IPS-20b (cell line): Measurements from ENCODE around the gene TBC1D13.
A peak's percentile ranks its signal among the peaks of the same experiment; 100 is the strongest.

Source experiments
- H3K27ac ChIP-seq: one replicate; pipeline ENCODE4 v1.5.1; 2013; ENCODE audit warnings: low read length
- H3K27me3 ChIP-seq: 2 replicates; pipeline ENCODE4 v1.6.1; 2013; ENCODE audit warnings: mild to moderate bottlenecking, low read length, inconsistent platforms; ENCODE audit not compliant: insufficient read depth
- H3K36me3 ChIP-seq: 2 replicates; pipeline ENCODE4 v1.6.1; 2013; ENCODE audit warnings: low read depth, mild to moderate bottlenecking, inconsistent platforms, low read length, moderate library complexity; ENCODE audit not compliant: insufficient read depth
- H3K4me1 ChIP-seq: 2 replicates; pipeline ENCODE4 v1.6.1; 2013; ENCODE audit warnings: mild to moderate bottlenecking, control low read depth, inconsistent platforms, low read length, moderate library complexity; ENCODE audit not compliant: insufficient read depth
- H3K4me3 ChIP-seq: 2 replicates; pipeline ENCODE4 v1.5.1; 2013; ENCODE audit warnings: mild to moderate bottlenecking, low read length, inconsistent platforms
- H3K9ac ChIP-seq: 2 replicates; pipeline ENCODE4 v1.6.1; 2013; ENCODE audit warnings: low read depth, mild to moderate bottlenecking, inconsistent platforms, low read length, moderate library complexity
- H3K9me3 ChIP-seq: 2 replicates; pipeline ENCODE4 v1.6.1; 2013; ENCODE audit warnings: mild to moderate bottlenecking, low read depth, low read length, inconsistent platforms; ENCODE audit not compliant: insufficient read depth

TBC1D13 gene

GRCh38 chr9:128823903-128824406 lies 36.9 kb downstream of the TBC1D13 start:
- Histone ChIP-seq H3K27me3 (no peaks in the 10 kb centered on the region), H3K4me3 (no peak overlapping the region), H3K4me1 (0 out of 2 replicates have a peak, but pooled peaks cover 4% of the 10 kb centered on the region), H3K9ac (no peak overlapping the region), H3K36me3 (peaks cover 70% of the 10 kb centered on the region), H3K27ac (no peak overlapping the region), H3K9me3 (no peaks in the 10 kb centered on the region)

- Histone ChIP-seq H3K27ac (no peak overlapping the region), H3K9ac (no peak overlapping the region), H3K4me1 (0 out of 2 replicates have a peak, but pooled peaks cover 4% of the 10 kb centered on the region), H3K4me3 (no peak overlapping the region), H3K36me3 (peaks cover 70% of the 10 kb centered on the region), H3K9me3 (no peaks in the 10 kb centered on the region), H3K27me3 (no peaks in the 10 kb centered on the region)
Observed at GRCh38 chr9:128824911-128825310, 37.9 kb downstream of the TBC1D13 start.

- Histone ChIP-seq H3K36me3 (peaks cover 70% of the 10 kb centered on the region), H3K4me1 (0 out of 2 replicates have a peak, but pooled peaks cover 4% of the 10 kb centered on the region), H3K27me3 (no peaks in the 10 kb centered on the region), H3K9ac (no peak overlapping the region), H3K9me3 (no peaks in the 10 kb centered on the region), H3K27ac (no peak overlapping the region), H3K4me3 (no peak overlapping the region)
Observed at GRCh38 chr9:128825923-128826700, 39.1 kb downstream of the TBC1D13 start.

- Histone ChIP-seq H3K9me3 (no peaks in the 10 kb centered on the region), H3K4me1 (0 out of 2 replicates have a peak, but pooled peaks cover 4% of the 10 kb centered on the region), H3K27me3 (no peaks in the 10 kb centered on the region), H3K36me3 (peaks cover 61% of the 10 kb centered on the region), H3K27ac (no peak overlapping the region), H3K4me3 (peak overlapping the region; percentile 83; the same call in 1 of the 2 replicates), H3K9ac (no peak overlapping the region)
Observed at GRCh38 chr9:128828267-128828666, 41.2 kb downstream of the TBC1D13 start.

GRCh38 chr9:128828719-128829452 lies 41.8 kb downstream of the TBC1D13 start:
- Histone ChIP-seq H3K4me3 (peak overlapping the region; percentile 83), H3K9me3 (no peaks in the 10 kb centered on the region), H3K4me1 (0 out of 2 replicates have a peak, but pooled peaks cover 4% of the 10 kb centered on the region), H3K27ac (peak overlapping the region; percentile 13), H3K9ac (peak overlapping the region; percentile 85), H3K36me3 (peaks cover 61% of the 10 kb centered on the region), H3K27me3 (no peaks in the 10 kb centered on the region)

GRCh38 chr9:128829477-128830251 lies 42.6 kb downstream of the TBC1D13 start, which contains the start of gene SPOUT1:
TSS of gene SPOUT1 (minus strand) at chr9:128829794. CDS start at chr9:128829780, 14 bp downstream.
- Histone ChIP-seq H3K9ac (peak within 1 kb of the TSS; percentile 85), H3K4me1 (0 out of 2 replicates have a peak, but pooled peaks cover 4% of the 10 kb centered on the region), H3K36me3 (peaks cover 53% of the 10 kb centered on the region), H3K27ac (peak within 1 kb of the TSS; percentile 13), H3K27me3 (no peaks in the 10 kb centered on the region), H3K4me3 (peak within 1 kb of the TSS; percentile 83), H3K9me3 (no peaks in the 10 kb centered on the region)

GRCh38 chr9:128833696-128834095 lies 46.6 kb downstream of the TBC1D13 start:
- Histone ChIP-seq H3K27ac (no peak overlapping the region), H3K9ac (no peak overlapping the region), H3K4me3 (no peak overlapping the region), H3K4me1 (0 out of 2 replicates have a peak, but pooled peaks cover under 1% of the 10 kb centered on the region), H3K27me3 (no peaks in the 10 kb centered on the region), H3K9me3 (no peaks in the 10 kb centered on the region), H3K36me3 (peaks cover 34% of the 10 kb centered on the region; the same call in 1 of the 2 replicates)

- Histone ChIP-seq H3K9me3 (no peaks in the 10 kb centered on the region), H3K27ac (no peak overlapping the region), H3K4me1 (no peaks in the 10 kb centered on the region), H3K27me3 (no peaks in the 10 kb centered on the region), H3K36me3 (peaks cover 35% of the 10 kb centered on the region; the same call in 1 of the 2 replicates), H3K9ac (no peak overlapping the region), H3K4me3 (no peak overlapping the region)
Observed at GRCh38 chr9:128835246-128836210, 48.5 kb downstream of the TBC1D13 start.

GRCh38 chr9:128836509-128837145 lies 49.6 kb downstream of the TBC1D13 start:
- Histone ChIP-seq H3K4me3 (no peak overlapping the region), H3K9me3 (no peaks in the 10 kb centered on the region), H3K27ac (no peak overlapping the region), H3K36me3 (peaks cover 40% of the 10 kb centered on the region; the same call in 1 of the 2 replicates), H3K4me1 (no peaks in the 10 kb centered on the region), H3K27me3 (no peaks in the 10 kb centered on the region), H3K9ac (no peak overlapping the region)

GRCh38 chr9:128838338-128838737 lies 51.3 kb downstream of the TBC1D13 start:
- H3K9ac ChIP-seq, result no peak overlapping the region
- H3K27me3 ChIP-seq, result no peaks in the 10 kb centered on the region
- peaks cover 37% of the 10 kb centered on the region for H3K36me3 ChIP-seq
- H3K27ac ChIP-seq, result no peak overlapping the region
- H3K9me3 ChIP-seq, result no peaks in the 10 kb centered on the region
- no peaks in the 10 kb centered on the region for H3K4me1 ChIP-seq
- H3K4me3 ChIP-seq, result no peak overlapping the region
